ENCODE results near the gene GALNT12.

DNA sequence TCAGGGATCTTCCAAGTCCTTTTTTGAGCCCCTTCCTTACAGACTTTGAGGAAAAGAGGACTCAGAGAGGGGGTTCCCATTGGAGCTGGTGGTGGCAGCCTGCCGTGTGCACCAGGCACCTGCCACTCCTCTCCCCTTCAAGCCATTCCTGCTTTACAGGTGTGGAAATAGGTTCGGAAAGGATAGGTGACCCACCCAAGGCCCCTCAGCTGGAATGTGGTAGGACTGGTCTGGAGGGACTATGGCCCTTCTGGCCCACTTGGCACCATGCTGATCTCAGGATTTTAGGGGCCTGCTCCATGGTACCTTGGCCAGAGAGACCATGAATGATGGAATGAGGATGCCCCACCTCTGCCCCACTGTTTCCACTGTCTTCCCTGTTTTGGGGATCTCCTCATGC is 1.4 kb downstream of the GALNT12 start:
- TF ChIP-seq POLR2A (IDR thresholded peaks at IDR 0.05): no peak
- TF ChIP-seq, protein P1, sequence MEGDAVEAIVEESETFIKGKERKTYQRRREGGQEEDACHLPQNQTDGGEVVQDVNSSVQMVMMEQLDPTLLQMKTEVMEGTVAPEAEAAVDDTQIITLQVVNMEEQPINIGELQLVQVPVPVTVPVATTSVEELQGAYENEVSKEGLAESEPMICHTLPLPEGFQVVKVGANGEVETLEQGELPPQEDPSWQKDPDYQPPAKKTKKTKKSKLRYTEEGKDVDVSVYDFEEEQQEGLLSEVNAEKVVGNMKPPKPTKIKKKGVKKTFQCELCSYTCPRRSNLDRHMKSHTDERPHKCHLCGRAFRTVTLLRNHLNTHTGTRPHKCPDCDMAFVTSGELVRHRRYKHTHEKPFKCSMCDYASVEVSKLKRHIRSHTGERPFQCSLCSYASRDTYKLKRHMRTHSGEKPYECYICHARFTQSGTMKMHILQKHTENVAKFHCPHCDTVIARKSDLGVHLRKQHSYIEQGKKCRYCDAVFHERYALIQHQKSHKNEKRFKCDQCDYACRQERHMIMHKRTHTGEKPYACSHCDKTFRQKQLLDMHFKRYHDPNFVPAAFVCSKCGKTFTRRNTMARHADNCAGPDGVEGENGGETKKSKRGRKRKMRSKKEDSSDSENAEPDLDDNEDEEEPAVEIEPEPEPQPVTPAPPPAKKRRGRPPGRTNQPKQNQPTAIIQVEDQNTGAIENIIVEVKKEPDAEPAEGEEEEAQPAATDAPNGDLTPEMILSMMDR (IDR thresholded peaks at IDR 0.05 in 4 of 5, conservative IDR thresholded peaks at IDR 0.05 in 1 of 5): no peak

Measured in gastrocnemius medialis (tissue), 4 donors.